HEK293T (cell line): Measurements from ENCODE around the gene PRSS50.

Experiments used
- CTCF ChIA-PET: fragments of 350-600 bp; formaldehyde crosslinking; extraction: SDS; loops from one replicate; lab custom pipeline; 2021; ENCODE audit warnings: antibody characterized with exemption, inconsistent platforms; lab: Yijun Ruan, JAX
- POLR2A ChIA-PET: fragments of 350-600 bp; formaldehyde crosslinking; extraction: SDS; loops from one replicate; lab custom pipeline; 2020; ENCODE audit warnings: antibody characterized with exemption, inconsistent platforms; lab: Yijun Ruan, JAX
- DNase-seq: peaks from one replicate; pipeline ENCODE4 v3.0.0; 2012; ENCODE audit warnings: mixed read lengths; ENCODE audit errors: extremely low spot score
- ARNT ChIP-seq: fragments of 450-650 bp; IDR thresholded peaks from 2 replicates; pipeline ENCODE4 v1.6.1; 2017; ENCODE audit warnings: mild to moderate bottlenecking
- BHLHE40 ChIP-seq: fragments of 450-650 bp; IDR thresholded peaks from 2 replicates; pipeline ENCODE4 v1.6.1; 2016; ENCODE audit warnings: mild to moderate bottlenecking, moderate library complexity, borderline replicate concordance
- CTBP1 ChIP-seq: fragments of 450-650 bp; IDR thresholded peaks from 2 replicates; pipeline ENCODE4 v1.6.1; 2016; ENCODE audit warnings: borderline replicate concordance
- ELF4 ChIP-seq: fragments of 450-650 bp; IDR thresholded peaks from 2 replicates; pipeline ENCODE4 v1.6.1; 2017; ENCODE audit warnings: antibody characterized with exemption
- FOXA1 ChIP-seq: fragments of 450-650 bp; IDR thresholded peaks from 2 replicates; pipeline ENCODE4 v1.6.1; 2016; ENCODE audit warnings: mild to moderate bottlenecking
- FOXK2 ChIP-seq: fragments of 450-650 bp; IDR thresholded peaks from 2 replicates; pipeline ENCODE4 v1.6.1; 2016; ENCODE audit warnings: mild to moderate bottlenecking
- FOXM1 ChIP-seq: fragments of 450-650 bp; IDR thresholded peaks from 2 replicates; pipeline ENCODE4 v1.6.1; 2017; ENCODE audit warnings: mild to moderate bottlenecking, borderline replicate concordance
- HDGF ChIP-seq: fragments of 450-650 bp; IDR thresholded peaks from 2 replicates; pipeline ENCODE4 v1.6.1; 2017; ENCODE audit warnings: antibody characterized with exemption, borderline replicate concordance
- L3MBTL2 ChIP-seq: fragments of 450-650 bp; conservative IDR thresholded peaks from 2 replicates; pipeline ENCODE4 v1.6.1; 2016; ENCODE audit warnings: mild to moderate bottlenecking
- LEF1 ChIP-seq: fragments of 450-650 bp; IDR thresholded peaks from 2 replicates; pipeline ENCODE4 v1.6.1; 2017; ENCODE audit warnings: mild to moderate bottlenecking, borderline replicate concordance
- NFRKB ChIP-seq: fragments of 450-650 bp; IDR thresholded peaks from 2 replicates; pipeline ENCODE4 v1.6.1; 2016; ENCODE audit warnings: mild to moderate bottlenecking, moderate library complexity
- PKNOX1 ChIP-seq: fragments of 450-650 bp; IDR thresholded peaks from 2 replicates; pipeline ENCODE4 v1.6.1; 2016
- SP1 ChIP-seq: fragments of 450-650 bp; IDR thresholded peaks from 2 replicates; pipeline ENCODE4 v1.6.1; 2017
- SUZ12 ChIP-seq: fragments of 450-650 bp; IDR thresholded peaks from 2 replicates; pipeline ENCODE4 v1.6.1; 2016; ENCODE audit warnings: mild to moderate bottlenecking
- TARDBP ChIP-seq: fragments of 450-650 bp; IDR thresholded peaks from 2 replicates; pipeline ENCODE4 v1.6.1; 2016
- ZNF384 ChIP-seq: fragments of 450-650 bp; IDR thresholded peaks from 2 replicates; pipeline ENCODE4 v1.6.1; 2016

Gene PRSS50

GRCh38 chr3:46716461-46717441 lies 918 bp downstream of the PRSS50 start:
- no peak for DNase-seq
- CTCF ChIA-PET: no interaction called here
- no peak for TF ChIP-seq FOXK2
- TF ChIP-seq ELF4: no peak
- no peak for TF ChIP-seq NFRKB
- TF ChIP-seq ARNT: no peak
- POLR2A ChIA-PET: no interaction called here

- ChIA-PET CTCF (interaction anchor here (0.7 to 0.9 kb wide), 2 partner anchors 20 to 194 kb away, joined by 3 read pairs; no protein-coding TSS in a partner anchor), POLR2A (no interaction called here)
- no peak for DNase-seq
- TF ChIP-seq HDGF: no peak
- no peak for TF ChIP-seq FOXM1
- TF ChIP-seq LEF1: no peak
- TF ChIP-seq L3MBTL2: no peak
Observed at GRCh38 chr3:46715507-46716175, 2.0 kb downstream of the PRSS50 start.

DNA sequence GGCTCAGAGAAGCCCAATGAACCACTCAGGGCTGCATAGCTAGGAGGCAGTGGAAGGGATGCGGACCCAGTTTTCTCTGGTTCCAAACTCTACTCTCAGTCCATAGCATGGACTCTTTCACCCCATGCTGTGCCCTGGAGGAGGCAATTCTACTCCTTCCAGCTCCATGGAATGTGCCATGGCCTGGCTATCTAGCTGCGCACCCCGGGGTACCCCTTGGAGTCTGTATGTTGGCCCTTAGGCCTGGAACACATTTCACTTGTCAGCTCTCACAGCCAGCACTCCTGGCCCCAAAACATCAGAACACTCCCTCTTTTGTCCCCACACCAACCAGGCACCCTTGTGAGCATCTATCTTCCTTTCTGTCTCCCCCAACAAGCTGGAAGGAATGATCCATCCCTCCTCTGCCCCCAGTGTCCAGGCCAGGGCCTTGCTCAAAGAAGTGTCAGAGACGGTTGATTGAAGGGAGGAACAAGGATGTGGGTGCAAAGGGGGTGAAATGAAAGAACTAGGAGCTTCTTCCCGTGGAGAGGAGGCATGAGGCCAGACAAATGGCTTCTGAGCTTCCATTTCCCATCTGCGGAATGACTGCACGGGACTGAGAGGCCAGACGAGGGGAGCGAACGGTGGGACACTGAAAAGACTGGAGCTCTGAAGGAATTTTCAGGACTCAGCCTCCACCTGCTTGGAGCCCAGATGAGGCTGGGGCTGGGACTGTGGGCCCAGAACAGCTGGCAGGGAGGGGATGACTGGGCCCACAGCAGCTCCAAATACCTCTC lies 2.8 kb downstream of the PRSS50 start:
- CTCF ChIA-PET: interaction anchor here (0.7 to 0.9 kb wide), 2 partner anchors 20 to 194 kb away, joined by 3 read pairs; no protein-coding TSS in a partner anchor
- POLR2A ChIA-PET: no interaction called here

GRCh38 chr3:46713898-46714552 lies 3.6 kb downstream of the PRSS50 start:
- DNase-seq: no peak
- no peak for TF ChIP-seq SUZ12
- TF ChIP-seq ARNT: no peak
- no peak for TF ChIP-seq HDGF
- TF ChIP-seq ELF4: no peak
- no peak for TF ChIP-seq SP1
- TF ChIP-seq FOXK2: no peak
- no peak for TF ChIP-seq L3MBTL2
- TF ChIP-seq CTBP1: no peak
- no peak for TF ChIP-seq PKNOX1
- TF ChIP-seq NFRKB: no peak
- no peak for TF ChIP-seq FOXA1
- TF ChIP-seq ZNF384: no peak
- no peak for TF ChIP-seq BHLHE40
- TF ChIP-seq LEF1: no peak
- no peak for TF ChIP-seq TARDBP
- TF ChIP-seq FOXM1: no peak
- POLR2A ChIA-PET: no interaction called here
- CTCF ChIA-PET: interaction anchor here (1.4 kb wide), 1 partner anchor 181 kb away, joined by 4 read pairs; no protein-coding TSS in a partner anchor

More for the DNA sequence above, 2.8 kb downstream of the PRSS50 start:
- TF ChIP-seq CTBP1: no peak
- no peak for TF ChIP-seq FOXK2
- TF ChIP-seq SUZ12: no peak
- no peak for TF ChIP-seq TARDBP
- no peak for TF ChIP-seq SP1
- TF ChIP-seq PKNOX1: no peak
- TF ChIP-seq HDGF: no peak
- TF ChIP-seq LEF1: no peak
- TF ChIP-seq FOXA1: no peak
- no peak for TF ChIP-seq L3MBTL2
- TF ChIP-seq BHLHE40: no peak
- TF ChIP-seq ARNT: no peak
- TF ChIP-seq ELF4: no peak
- no peak for TF ChIP-seq NFRKB
- TF ChIP-seq FOXM1: no peak
- TF ChIP-seq ZNF384: no peak
- DNase-seq: no peak

DNA sequence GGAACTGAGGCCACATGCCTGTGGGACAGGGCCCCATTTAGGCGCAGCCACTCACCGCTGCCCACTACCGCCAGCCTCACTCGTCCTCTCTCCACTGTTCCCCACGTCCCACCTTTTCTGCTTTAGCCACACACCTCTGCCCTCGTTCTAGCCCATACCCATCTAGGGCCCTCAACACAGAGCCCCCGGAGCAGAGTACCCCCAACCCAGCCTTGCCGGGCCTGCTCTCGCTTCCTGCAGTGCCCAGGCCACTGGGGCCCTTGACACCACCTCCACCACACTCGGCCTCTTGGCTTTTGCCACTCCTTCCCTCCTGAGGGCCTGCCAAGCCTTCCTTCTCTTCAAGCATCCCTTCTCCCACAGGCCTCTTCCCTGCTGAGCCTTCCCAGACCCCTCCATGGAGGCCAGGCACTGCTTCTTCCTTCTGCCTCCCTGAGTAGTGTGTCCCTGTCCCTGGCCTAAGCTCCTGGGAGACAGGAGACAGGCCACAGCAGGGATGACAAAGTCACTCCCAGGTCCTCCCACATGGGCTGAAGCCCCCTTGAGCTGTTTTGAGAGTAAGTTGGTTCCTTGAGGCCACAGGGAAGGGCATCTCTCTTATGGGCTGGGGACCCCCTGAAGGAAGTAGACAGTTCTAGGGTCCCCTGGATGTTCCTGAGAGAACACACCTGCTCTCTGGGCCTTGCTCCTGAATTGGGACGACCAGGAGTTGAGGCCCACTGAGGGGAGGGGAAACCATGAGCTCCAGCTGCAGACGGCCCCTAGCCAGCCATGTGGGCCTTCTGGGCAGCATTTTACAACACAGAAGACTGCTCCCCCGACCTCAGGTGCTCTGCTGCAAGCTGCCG lies 4.4 kb downstream of the PRSS50 start:
- POLR2A ChIA-PET: no interaction called here
- CTCF ChIA-PET: interaction anchor here (1.4 kb wide), 1 partner anchor 181 kb away, joined by 4 read pairs; no protein-coding TSS in a partner anchor
- TF ChIP-seq TARDBP: no peak
- no peak for TF ChIP-seq FOXK2
- no peak for TF ChIP-seq SUZ12
- TF ChIP-seq SP1: no peak
- no peak for TF ChIP-seq BHLHE40
- TF ChIP-seq ELF4: no peak
- TF ChIP-seq NFRKB: no peak
- TF ChIP-seq FOXA1: no peak
- TF ChIP-seq CTBP1: no peak
- no peak for TF ChIP-seq FOXM1
- no peak for DNase-seq
